Stomach (tissue), 4 donors: ENCODE data around the gene NOS2.

Experiments
- EP300 ChIP-seq: sonication (generic); formaldehyde crosslinking; IDR thresholded peaks from one replicate; pipeline ENCODE4 v1.6.1; 2017; ENCODE audit warnings: antibody characterized with exemption
- POLR2A ChIP-seq, 4 donors: fragments of 450-650 bp; IDR thresholded peaks; one replicate each; pipeline ENCODE4 v1.6.1; 2016; ENCODE audit warnings: antibody characterized with exemption in 4 of 4, control low read depth in 2 of 4, mild to moderate bottlenecking in 1 of 4, moderate library complexity in 1 of 4
- POLR2AphosphoS5 ChIP-seq, 3 donors: sonication (generic); formaldehyde crosslinking; IDR thresholded peaks; one replicate each; pipeline ENCODE4 v1.6.1; 2016; ENCODE audit warnings: antibody characterized with exemption in 3 of 3
- TF ChIP-seq, protein P1 (sequence below), 7 experiments: fragments of 450-650 bp in 4 of 7; fragments of 200-600 bp in 3 of 7; sonication (generic) in 3 of 7; IDR thresholded peaks; one replicate each; pipeline ENCODE4 v1.5.1; 2016 to 2019; ENCODE audit warnings: antibody characterized with exemption in 7 of 7, control low read depth in 2 of 7, mild to moderate bottlenecking in 1 of 7

DNA sequence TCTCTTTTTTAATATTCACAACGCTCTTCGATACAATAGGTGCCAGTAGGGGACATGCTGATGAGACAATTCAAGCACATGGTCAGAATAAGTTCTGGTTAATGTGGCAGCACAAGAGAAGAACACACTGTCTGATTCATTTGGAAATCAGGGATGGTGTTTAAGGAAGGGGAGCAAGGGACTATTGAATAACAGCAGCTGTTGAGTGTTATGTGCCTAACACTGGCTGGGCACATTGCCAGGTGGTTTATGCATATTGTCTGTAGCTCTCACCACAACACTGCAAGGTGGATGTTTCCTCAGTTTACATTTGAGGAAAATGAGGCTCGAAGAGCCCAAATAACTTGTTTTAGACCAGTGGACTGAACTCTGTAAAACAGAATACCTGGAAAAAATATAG, 48.6 kb upstream of the NOS2 start:
- TF ChIP-seq POLR2AphosphoS5 (IDR thresholded peaks at IDR 0.05) (no peak), EP300 (no peak), POLR2A (IDR thresholded peaks at IDR 0.05) (no peak)
- TF ChIP-seq, protein P1, sequence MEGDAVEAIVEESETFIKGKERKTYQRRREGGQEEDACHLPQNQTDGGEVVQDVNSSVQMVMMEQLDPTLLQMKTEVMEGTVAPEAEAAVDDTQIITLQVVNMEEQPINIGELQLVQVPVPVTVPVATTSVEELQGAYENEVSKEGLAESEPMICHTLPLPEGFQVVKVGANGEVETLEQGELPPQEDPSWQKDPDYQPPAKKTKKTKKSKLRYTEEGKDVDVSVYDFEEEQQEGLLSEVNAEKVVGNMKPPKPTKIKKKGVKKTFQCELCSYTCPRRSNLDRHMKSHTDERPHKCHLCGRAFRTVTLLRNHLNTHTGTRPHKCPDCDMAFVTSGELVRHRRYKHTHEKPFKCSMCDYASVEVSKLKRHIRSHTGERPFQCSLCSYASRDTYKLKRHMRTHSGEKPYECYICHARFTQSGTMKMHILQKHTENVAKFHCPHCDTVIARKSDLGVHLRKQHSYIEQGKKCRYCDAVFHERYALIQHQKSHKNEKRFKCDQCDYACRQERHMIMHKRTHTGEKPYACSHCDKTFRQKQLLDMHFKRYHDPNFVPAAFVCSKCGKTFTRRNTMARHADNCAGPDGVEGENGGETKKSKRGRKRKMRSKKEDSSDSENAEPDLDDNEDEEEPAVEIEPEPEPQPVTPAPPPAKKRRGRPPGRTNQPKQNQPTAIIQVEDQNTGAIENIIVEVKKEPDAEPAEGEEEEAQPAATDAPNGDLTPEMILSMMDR (IDR thresholded peaks at IDR 0.05), result no peak
